Keratinocyte (primary cell): ENCODE data around the gene POP4.

Experiments
- CTCF ChIP-seq, 3 experiments: IDR thresholded peaks in 1 of 3; conservative IDR thresholded peaks in 1 of 3; optimal IDR thresholded peaks in 1 of 3; 2 replicates in 2 of 3; 3 replicates in 1 of 3; pipeline versions ENCODE3 to v1.5.1; 2011; ENCODE audit warnings: low read length in 3 of 3, mild to moderate bottlenecking in 3 of 3, moderate library complexity in 2 of 3, control low read depth in 1 of 3, inconsistent platforms in 1 of 3; ENCODE audit not compliant: insufficient read depth in 2 of 3; ENCODE audit errors: extremely low read depth in 1 of 3
- EZH2 ChIP-seq: IDR thresholded peaks from one replicate; pipeline ENCODE4 v1.6.1; 2012; ENCODE audit warnings: inconsistent platforms, mild to moderate bottlenecking, low read length, moderate library complexity

- no peak for TF ChIP-seq CTCF (optimal IDR thresholded peaks at IDR 0.05 in 1 of 3, IDR thresholded peaks at IDR 0.05 in 1 of 3, conservative IDR thresholded peaks at IDR 0.05 in 1 of 3; ENCODE audit: extremely low read depth in 1 of 3, insufficient read depth in 2 of 3, low read length in 3 of 3)
- TF ChIP-seq EZH2, result no peak
These were observed 44.8 kb downstream of the POP4 start for GRCh38 chr19:29650772-29651387.
